HG03280 (cell line): ENCODE results near the gene IFITM5.
"Not testable (repeated sequence)": the region's sequence is repeated elsewhere in the genome, so short reads cannot be mapped to it uniquely, and the experiment has no call there.

Experiments
- ATAC-seq: cut with Tn5 transposase; IDR thresholded peaks from one replicate; pipeline ENCODE4 v1.9.1; 2021; ENCODE audit warnings: mild to moderate bottlenecking, moderate library complexity; ENCODE audit not compliant: unreplicated experiment

IFITM5 gene

DNA sequence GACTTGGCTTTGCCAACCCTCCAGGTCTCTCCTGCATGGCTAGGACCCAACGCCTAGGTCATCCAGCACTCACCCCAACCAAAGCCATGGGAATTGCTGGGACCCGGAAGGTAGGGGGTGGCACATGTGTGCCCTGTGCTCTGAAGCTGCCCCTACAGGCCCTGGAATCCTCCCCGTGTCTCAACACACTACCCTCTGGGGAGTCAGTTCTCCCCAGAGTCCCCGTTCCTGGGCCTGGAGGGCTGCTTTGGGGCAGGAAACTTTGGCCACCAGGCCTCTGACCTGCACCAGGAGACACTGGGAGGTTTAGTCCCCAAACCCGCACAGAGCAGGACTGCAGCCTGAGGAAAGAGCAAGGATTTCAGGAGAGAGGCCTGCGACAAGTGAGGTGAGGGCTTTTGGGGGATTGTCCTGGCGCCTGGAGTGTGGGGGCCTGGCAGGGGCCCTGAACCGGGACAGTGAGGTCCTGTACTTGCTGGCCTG, 14.0 kb upstream of the IFITM5 start:
- ATAC-seq, result no peak

- no peak for ATAC-seq
These were observed 12.9 kb upstream of the IFITM5 start for GRCh38 chr11:312092-312816.

DNA sequence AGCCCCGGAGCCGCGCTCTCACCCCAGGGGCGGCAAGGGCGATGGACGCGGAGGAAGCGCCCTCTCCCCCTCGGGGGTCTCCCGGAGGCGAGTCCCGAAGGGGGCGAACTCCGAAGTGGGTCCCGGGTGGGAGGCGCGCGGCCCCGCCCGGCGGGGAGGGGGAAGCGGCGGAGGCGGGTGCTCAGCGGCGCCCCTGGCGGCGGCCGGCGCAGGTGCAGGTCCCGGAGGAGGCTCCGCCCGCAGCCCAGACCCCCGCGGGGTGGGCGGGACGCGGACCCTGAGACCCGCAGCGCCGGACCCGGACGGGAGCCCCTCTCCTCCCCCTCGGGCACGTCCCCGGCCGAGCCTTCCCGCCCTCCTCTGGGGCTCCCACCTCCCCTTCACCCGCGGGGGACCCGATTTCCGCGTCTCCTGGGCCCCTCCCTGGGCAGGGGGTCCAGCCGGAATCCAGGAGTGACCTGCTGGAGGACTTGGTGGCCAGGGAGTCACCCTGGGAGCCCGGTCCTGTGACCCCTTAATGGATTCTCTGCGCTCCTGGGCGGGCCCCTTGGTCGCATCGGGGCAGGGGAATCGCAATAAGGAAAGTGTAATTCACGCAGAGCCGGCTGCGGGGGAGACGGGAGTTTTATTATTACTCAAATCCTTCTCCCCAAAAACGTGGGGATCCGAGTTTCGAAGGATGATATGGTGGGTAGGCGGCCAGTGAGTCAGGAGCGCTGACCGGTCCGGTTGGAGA, 11.9 kb upstream of the IFITM5 start:
- ATAC-seq, result peak; percentile 37

- not testable (repeated sequence) for ATAC-seq
These were observed 10.8 kb upstream of the IFITM5 start for GRCh38 chr11:309979-310572.

DNA sequence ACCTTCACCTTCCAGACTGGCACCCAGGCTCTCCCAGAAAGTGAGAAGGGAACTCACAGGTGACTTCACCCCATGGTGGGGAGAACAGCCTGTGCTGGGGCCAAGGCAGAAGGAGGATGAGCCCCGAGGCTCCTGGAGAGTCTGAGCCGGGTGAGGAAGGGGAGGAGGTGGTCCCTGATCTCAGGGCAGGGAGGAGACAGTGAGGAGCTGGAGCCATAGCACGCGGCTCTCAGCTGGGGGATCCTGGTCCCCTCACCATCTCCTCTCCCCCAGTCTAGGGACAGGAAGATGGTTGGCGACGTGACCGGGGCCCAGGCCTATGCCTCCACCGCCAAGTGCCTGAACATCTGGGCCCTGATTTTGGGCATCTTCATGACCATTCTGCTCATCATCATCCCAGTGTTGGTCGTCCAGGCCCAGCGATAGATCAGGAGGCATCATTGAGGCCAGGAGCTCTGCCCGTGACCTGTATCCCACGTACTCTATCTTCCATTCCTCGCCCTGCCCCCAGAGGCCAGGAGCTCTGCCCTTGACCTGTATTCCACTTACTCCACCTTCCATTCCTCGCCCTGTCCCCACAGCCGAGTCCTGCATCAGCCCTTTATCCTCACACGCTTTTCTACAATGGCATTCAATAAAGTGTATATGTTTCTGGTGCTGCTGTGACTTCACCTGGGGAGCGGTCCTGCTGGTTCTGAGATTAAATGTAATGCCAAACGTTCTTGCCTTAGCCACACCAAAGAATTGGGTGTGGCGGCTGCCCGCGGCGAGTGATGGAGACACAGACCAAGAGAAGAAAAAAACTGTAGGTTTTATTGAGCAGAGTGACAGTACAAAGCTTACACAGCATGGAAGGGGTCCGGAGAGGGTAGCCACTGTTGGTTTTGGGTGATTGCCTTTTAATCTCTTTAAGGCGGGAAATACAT, 9.7 kb upstream of the IFITM5 start:
- not testable (repeated sequence) for ATAC-seq

- ATAC-seq, result not testable (repeated sequence)
These were observed 8.7 kb upstream of the IFITM5 start, which contains the start of gene IFITM2 for GRCh38 chr11:307766-308708. TSS of gene IFITM2 (plus strand) at chr11:307816. CDS start at chr11:308193, 377 bp downstream.

DNA sequence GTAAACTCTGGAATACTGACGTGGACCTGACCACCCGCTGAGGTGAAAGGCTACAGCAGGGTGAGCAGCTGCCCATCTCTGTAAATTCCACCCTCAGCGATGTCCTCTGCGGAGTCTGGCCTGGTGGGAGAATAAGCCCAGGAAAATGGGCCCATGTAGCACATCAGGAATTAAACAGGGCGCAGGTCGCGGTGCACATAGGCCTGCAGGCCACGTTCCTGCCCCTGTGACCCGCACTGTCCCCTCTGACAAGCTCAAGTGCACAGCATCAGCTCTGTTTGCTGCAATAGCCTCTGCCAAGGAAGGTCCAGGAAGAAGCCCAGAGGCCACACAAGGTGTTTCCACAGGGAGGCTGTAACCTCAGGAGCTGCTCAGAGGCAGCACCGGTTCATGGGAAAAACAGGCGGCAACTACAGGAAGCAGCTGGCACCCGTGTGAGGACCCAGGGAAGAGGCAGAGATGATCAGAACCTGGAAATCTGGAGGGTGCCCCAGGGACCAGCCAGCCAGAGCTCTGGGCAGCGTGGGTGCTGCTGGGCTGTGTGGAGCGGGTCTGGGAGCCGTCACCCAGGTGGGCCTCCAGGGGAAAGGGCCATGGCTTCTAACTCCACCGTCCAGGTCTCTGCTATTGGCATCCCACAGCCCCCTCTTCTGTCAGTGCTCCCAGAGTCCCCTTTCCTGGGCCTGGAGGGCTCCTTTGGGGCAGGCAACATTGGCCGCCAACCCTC, 7.5 kb upstream of the IFITM5 start:
- ATAC-seq, result no peak

DNA sequence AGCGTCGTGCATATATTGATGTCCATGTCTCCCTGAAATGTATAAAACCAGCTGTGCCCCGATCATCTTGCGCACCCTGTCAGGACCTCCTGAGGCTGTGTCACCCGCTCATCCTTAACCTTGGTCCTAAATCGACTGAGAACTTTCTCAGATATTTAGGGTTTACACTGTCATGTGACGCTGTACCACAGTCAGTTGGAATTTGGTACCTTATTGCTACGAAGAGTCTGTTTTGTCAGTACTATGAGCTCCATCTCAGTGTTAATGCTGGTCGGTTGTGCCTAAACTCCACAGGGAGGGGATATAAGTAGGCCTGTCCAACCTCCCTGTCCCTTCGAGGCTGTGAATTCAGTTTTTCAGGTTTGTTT, 6.5 kb upstream of the IFITM5 start:
- no peak for ATAC-seq

GRCh38 chr11:304915-305843, 5.9 kb upstream of the IFITM5 start:
- ATAC-seq, result no peak

- no peak for ATAC-seq
These were observed 4.8 kb upstream of the IFITM5 start for GRCh38 chr11:304061-304506.

DNA sequence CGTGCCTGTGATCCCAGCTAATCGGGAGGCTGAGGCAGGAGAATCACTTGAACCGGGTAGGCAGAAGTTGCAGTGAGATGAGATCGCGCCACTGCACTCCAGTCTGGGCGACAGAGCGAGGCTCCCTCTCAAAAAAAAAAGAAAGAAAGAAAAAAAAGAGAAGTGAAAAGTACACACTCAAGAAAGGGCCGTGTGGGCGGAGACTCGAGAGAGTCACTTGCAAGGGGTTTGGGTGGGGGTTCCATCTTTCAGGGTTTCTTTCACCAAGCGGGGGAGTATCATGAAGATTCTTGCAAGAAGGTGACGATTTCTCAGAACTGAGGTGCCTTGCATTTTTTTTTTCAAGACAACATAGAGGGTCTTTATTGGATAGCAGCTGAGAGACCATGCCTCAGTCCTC, 4.0 kb upstream of the IFITM5 start:
- ATAC-seq, result no peak

DNA sequence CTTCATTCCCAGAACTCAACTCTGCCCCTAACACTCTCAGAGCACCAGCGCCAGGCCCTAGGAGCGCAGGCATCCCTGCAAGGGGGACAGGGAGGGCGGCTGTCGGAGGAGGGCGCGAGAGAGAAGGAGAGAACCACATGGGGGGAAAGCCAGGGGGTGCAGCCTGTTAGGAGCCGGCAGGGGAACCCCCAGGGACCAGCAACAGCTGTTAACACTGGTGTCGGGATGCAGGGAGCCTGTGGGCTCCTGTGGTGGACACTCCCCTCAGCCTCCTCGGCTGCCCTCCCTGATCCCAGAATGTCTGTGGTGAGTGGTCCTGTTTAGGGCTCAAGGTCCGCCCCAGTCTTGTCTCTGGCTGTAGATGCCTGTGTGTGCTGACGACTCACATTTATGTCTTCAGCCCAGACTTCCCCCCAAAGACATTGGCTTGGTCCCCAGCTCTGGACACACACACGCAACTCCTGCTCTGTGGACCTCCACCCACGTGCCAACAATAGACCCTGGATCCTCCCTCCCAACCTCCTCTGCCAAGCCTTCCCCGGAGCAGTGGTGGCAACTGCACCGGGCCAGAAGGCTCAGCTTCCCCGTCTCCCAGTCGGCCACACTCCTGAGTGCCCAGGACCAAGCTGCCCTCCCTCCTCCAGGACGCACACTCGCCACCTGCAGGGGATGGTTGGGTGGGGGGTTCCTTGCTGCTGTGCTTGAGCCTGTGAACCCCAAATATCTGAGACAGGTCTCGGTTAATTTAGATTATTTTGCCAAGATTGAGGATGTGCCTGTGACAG, 817 bp upstream of the IFITM5 start:
- no peak for ATAC-seq

DNA sequence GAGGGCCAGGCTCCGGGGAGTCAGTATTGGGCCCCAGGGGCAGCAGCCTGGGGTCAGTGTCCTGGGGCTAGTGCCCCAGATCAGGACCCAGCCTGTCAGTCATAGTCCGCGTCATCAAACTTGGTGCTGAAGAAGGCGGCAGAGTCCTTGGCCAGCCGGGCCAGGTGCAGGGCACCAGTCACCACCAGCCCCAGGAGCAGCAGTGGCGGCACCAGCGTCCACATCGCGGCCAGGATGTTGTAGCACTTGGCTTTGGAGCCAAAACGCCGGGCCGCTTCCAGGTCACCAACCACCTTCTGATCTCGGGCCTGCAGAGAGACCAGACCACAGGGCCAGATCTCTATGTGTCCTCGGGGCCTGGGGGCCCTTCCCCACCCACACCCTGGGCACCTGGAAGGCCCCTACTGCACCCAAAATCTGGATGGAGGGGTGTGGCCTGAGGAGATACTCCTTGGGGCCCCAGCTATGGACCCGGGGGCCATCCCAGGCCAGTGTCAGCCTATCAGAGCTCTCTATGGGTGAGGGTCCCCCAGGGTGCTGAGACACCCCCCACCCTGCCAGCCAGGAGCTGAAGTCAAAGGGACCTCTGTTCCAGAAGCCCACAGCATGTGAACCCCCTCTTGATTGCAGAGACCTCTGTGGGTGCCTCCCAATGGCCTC, 790 bp downstream of the IFITM5 start:
- ATAC-seq, result no peak

DNA sequence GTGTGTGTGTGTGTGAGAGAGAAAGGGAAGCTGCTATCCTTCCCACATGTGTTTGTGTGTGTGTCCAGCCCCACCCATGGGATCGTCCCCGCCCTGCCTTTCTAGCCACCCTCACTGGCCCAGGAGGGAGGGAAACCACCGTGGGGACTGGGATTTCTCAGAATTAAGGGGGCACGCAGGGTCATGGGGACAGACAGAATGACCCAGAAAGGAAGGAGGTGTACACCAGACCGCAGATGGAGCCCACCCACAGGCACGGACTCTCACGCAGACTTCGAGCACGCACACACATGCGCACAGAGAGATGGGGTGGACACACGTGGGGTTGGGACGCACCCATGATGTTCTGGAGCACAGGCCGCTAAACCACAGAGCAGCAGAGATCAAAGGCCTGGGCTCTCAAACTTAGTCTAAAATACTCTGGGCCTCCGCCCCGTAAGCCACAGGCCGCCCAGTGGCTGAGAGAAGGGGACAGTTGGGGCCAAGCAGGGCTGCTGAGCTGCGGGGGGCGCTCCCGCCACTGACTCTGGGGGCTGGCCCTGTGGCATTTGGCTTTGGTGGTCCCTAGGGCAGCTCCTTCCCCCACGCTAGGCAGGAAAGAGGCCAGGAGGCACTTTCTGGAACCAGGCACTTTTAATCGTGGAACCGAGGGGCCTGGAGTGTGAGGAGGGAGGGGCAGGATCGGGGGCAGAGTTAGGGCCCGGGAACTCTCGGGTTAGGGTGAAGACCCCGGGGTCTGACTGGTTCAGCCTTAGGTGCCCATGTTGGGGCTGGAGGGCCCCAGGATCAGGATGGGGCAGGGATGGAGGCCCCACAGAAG, 1.5 kb downstream of the IFITM5 start:
- ATAC-seq, result no peak

- ATAC-seq, result no peak
These were observed 2.2 kb downstream of the IFITM5 start for GRCh38 chr11:297051-297585.
